NCI-H774 (cell line): Measurements from ENCODE around the gene FAM163B.

ENCODE experiments used
- DNase-seq: peaks from one replicate; lab custom pipeline; 2025; lab: John Stamatoyannopoulos, UW

Gene FAM163B

GRCh38 chr9:133609311-133610098 is at the start of gene FAM163B:
FAM163B (minus strand) TSS chr9:133609389; CDS start chr9:133580223, 29,166 bp downstream.
- peak; percentile 58 for DNase-seq

- peak; percentile 59 for DNase-seq
These were observed 48.0 kb upstream of the FAM163B start for GRCh38 chr9:133657120-133657661.

GRCh38 chr9:133656211-133657119 is 47.3 kb upstream of the FAM163B start:
- no peak for DNase-seq

- DNase-seq, result no peak
These were observed 46.5 kb upstream of the FAM163B start for GRCh38 chr9:133655701-133656100.

- no peak for DNase-seq
These were observed 45.8 kb upstream of the FAM163B start for GRCh38 chr9:133654736-133655657.

- DNase-seq, result no peak
These were observed 44.4 kb upstream of the FAM163B start for GRCh38 chr9:133653638-133654037.

- DNase-seq, result no peak
These were observed 40.8 kb upstream of the FAM163B start for GRCh38 chr9:133650026-133650425.

- DNase-seq, result no peak
These were observed 40.0 kb upstream of the FAM163B start for GRCh38 chr9:133649194-133649593.

GRCh38 chr9:133647765-133648469 is 38.7 kb upstream of the FAM163B start:
- DNase-seq, result no peak

- no peak for DNase-seq
These were observed 38.0 kb upstream of the FAM163B start for GRCh38 chr9:133647148-133647547.

GRCh38 chr9:133645021-133645765 is 36.0 kb upstream of the FAM163B start:
- no peak for DNase-seq

GRCh38 chr9:133643978-133644760 is 35.0 kb upstream of the FAM163B start:
- no peak for DNase-seq

GRCh38 chr9:133643362-133643755 is 34.2 kb upstream of the FAM163B start:
- no peak for DNase-seq

GRCh38 chr9:133642708-133643361 is 33.6 kb upstream of the FAM163B start:
- DNase-seq, result no peak

- no peak for DNase-seq
These were observed 32.8 kb upstream of the FAM163B start for GRCh38 chr9:133641861-133642595.

GRCh38 chr9:133641396-133641655 is 32.1 kb upstream of the FAM163B start:
- DNase-seq, result no peak

GRCh38 chr9:133640580-133641395 is 31.6 kb upstream of the FAM163B start:
- peak; percentile 22 for DNase-seq

GRCh38 chr9:133640160-133640559 is 31.0 kb upstream of the FAM163B start:
- DNase-seq, result no peak
